Fibroblast of lung (primary cell): ENCODE results near the gene DOCK4. TPM values are rescaled to one million over a fixed set of nuclear protein-coding genes. Genes with fewer than 3 reads are reported as not detected.

Experiments used
- DNase-seq, 2 donors: peaks; one replicate each; pipeline versions ENCODE4 v3.0.0 to v3.0.0-alpha.2; 2010; ENCODE audit warnings: low read depth in 2 of 2
- H2AFZ ChIP-seq: 2 replicates; pipeline ENCODE4 v1.5.1; 2012; ENCODE audit warnings: low read length, control low read depth, inconsistent platforms
- H3K27ac ChIP-seq: 2 replicates; pipeline ENCODE4 v1.5.1; 2011; ENCODE audit warnings: low read length, control low read depth; ENCODE audit not compliant: insufficient read depth
- H3K27me3 ChIP-seq: 2 replicates; pipeline ENCODE4 v1.5.1; 2011; ENCODE audit warnings: mild to moderate bottlenecking, low read length; ENCODE audit not compliant: control insufficient read depth, insufficient read depth
- H3K36me3 ChIP-seq: 2 replicates; pipeline ENCODE4 v1.5.1; 2011; ENCODE audit warnings: low read length; ENCODE audit not compliant: control insufficient read depth, insufficient read depth
- H3K4me1 ChIP-seq: 2 replicates; pipeline ENCODE4 v1.5.1; 2011; ENCODE audit warnings: low read length; ENCODE audit not compliant: control insufficient read depth, insufficient read depth; ENCODE audit errors: extremely low read depth
- H3K4me2 ChIP-seq: 2 replicates; pipeline ENCODE4 v1.5.1; 2011; ENCODE audit warnings: low read length, control low read depth; ENCODE audit not compliant: insufficient read depth; ENCODE audit errors: extremely low read depth
- H3K4me3 ChIP-seq, 4 experiments: fragments of 200-600 bp in 1 of 4; sonication (generic) in 1 of 4; replicated peaks in 1 of 4; 2 replicates each; pipeline ENCODE4 v1.5.1; 2011 to 2016; ENCODE audit warnings: low read length in 4 of 4, low read depth in 3 of 4, mild to moderate bottlenecking in 3 of 4, control low read depth in 2 of 4, inconsistent platforms in 1 of 4, mixed read lengths in 1 of 4; ENCODE audit not compliant: insufficient read depth in 1 of 4; ENCODE audit errors: control extremely low read depth in 1 of 4
- H3K79me2 ChIP-seq: 2 replicates; pipeline ENCODE4 v1.5.1; 2012; ENCODE audit warnings: mild to moderate bottlenecking, low read length, inconsistent platforms; ENCODE audit not compliant: control insufficient read depth, insufficient read depth
- H3K9ac ChIP-seq: 2 replicates; pipeline ENCODE4 v1.5.1; 2011; ENCODE audit warnings: mild to moderate bottlenecking, low read length, control low read depth; ENCODE audit not compliant: insufficient read depth
- H3K9me3 ChIP-seq: 2 replicates; pipeline ENCODE4 v1.5.1; 2012; ENCODE audit warnings: low read depth, low read length; ENCODE audit not compliant: control insufficient read depth, insufficient read depth
- H4K20me1 ChIP-seq: 2 replicates; pipeline ENCODE4 v1.5.1; 2011; ENCODE audit warnings: low read length; ENCODE audit not compliant: control insufficient read depth, insufficient read depth; ENCODE audit errors: extremely low read depth
- CTCF ChIP-seq, 2 donors: IDR thresholded peaks in 1 of 2; conservative IDR thresholded peaks in 1 of 2; 1 replicate in 1 of 2; 2 replicates in 1 of 2; pipeline ENCODE4 v1.5.1; 2011 to 2012; ENCODE audit warnings: low read length in 2 of 2, control low read depth in 1 of 2, inconsistent platforms in 1 of 2, low read depth in 1 of 2, mild to moderate bottlenecking in 1 of 2
- EZH2 ChIP-seq: IDR thresholded peaks from 2 replicates; pipeline ENCODE4 v1.5.1; 2012; ENCODE audit warnings: low read length, control low read depth, mild to moderate bottlenecking; ENCODE audit errors: missing control alignments
- polyA plus RNA-seq, 2 donors: library from polyadenylated mRNA; depleted of rRNA in 1 of 2; stranded (reverse) in 1 of 2; unstranded in 1 of 2; fragments of >200 nt; gene quantifications; 2 replicates each; pipeline ENCODE4 v1.2.1, GENCODE V29; 2011 to 2012; ENCODE audit warnings: missing spikeins in 1 of 2
- total RNA-seq: library from RNA; depleted of rRNA; stranded (reverse); fragments of >200 nt; gene quantifications from 2 replicates; pipeline ENCODE4 v1.2.1, GENCODE V29; 2014

Gene DOCK4
- total and polyA plus RNA-seq, 2 donors (not counting 1 experiment from before 2014, with no cell fraction given): 20.8 to 39.3 TPM

DNA sequence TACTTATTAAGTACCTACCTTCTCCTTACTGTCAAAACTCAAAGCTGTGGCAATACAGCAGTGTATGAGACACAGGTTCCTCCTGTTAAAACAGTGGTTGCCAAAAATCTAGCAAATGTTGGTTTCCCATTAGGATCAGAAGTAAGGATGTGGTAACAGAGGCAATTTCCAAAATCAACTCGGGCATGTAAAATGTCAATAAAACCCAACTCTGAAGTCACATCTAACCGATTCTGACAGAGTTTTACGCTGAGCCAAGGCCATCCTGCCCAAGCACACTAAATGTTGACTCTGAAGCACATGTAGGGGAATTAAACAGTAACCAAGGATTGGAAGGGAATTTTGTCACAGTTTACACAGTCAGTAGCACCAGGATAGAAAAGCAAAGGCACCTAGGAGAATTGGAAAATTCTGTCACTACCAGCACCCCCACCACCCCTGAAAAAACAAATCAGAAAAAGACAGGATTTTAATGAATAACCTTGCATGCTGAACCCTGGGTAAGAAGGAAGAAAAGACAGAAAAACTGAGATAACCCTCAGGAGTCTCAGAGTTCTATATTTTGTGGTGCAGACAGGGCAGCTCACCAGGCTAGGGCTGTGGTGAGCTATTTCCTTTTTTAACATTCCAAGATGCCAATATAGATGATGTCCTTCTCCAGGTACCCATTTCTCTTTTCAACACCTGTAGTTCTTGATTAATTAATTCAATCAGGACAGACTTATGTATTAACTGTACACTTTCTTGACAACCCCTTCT, 119.5 kb downstream of the DOCK4 start:
- TF ChIP-seq EZH2 (no peak), CTCF (conservative IDR thresholded peaks at IDR 0.05 in 1 of 2, IDR thresholded peaks at IDR 0.05 in 1 of 2; ENCODE audit: low read depth in 1 of 2, low read length in 2 of 2) (no peak)
- Histone ChIP-seq H3K4me3 (no peak overlapping the region), H3K79me2 (no peaks in the 10 kb centered on the region), H3K27ac (no peak overlapping the region), H3K27me3 (no peaks in the 10 kb centered on the region), H3K9me3 (no peaks in the 10 kb centered on the region), H3K9ac (no peak overlapping the region), H3K4me2 (no peak overlapping the region), H2AFZ (no peak overlapping the region), H4K20me1 (no peaks in the 10 kb centered on the region), H3K4me1 (peaks cover 2% of the 10 kb centered on the region), H3K36me3 (no peaks in the 10 kb centered on the region)
- no peak for DNase-seq

DNA sequence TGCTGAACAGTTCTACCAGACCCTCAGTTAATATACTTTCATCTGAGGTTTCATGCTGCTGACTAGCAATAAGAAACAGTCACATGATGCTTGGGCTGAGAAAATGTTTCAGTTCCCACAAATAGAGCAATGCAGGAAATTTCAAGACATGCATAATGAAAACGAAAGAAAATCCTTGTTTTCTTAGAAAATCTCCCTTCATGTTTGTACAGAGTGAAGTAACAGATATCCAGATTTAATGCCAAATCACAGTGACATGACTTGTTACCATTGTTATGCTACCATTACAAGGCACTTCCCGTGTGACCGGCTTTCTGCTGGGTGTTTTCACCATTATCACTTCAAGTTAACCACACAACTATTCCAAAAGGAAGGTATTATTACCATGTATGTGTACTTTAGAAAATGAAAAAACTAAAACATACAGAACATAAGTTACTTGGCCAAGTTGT, 121.7 kb downstream of the DOCK4 start:
- Histone ChIP-seq H3K4me2 (peak overlapping the region; percentile 49), H3K27me3 (no peaks in the 10 kb centered on the region), H3K9ac (no peak overlapping the region), H3K27ac (peak overlapping the region; percentile 2), H3K4me1 (peaks cover 4% of the 10 kb centered on the region), H3K9me3 (no peaks in the 10 kb centered on the region), H3K79me2 (no peaks in the 10 kb centered on the region), H4K20me1 (no peaks in the 10 kb centered on the region), H2AFZ (no peak overlapping the region), H3K36me3 (no peaks in the 10 kb centered on the region), H3K4me3 (no peak overlapping the region)
- peak; percentile 7 to 62 for DNase-seq
- TF ChIP-seq CTCF (conservative IDR thresholded peaks at IDR 0.05 in 1 of 2, IDR thresholded peaks at IDR 0.05 in 1 of 2; ENCODE audit: low read depth in 1 of 2, low read length in 2 of 2): no peak
- TF ChIP-seq EZH2: no peak

- no peaks in the 10 kb centered on the region for H3K27me3 ChIP-seq
- no peak overlapping the region for H2AFZ ChIP-seq
- TF ChIP-seq CTCF (conservative IDR thresholded peaks at IDR 0.05 in 1 of 2, IDR thresholded peaks at IDR 0.05 in 1 of 2; ENCODE audit: low read depth in 1 of 2, low read length in 2 of 2): no peak
- no peak for TF ChIP-seq EZH2
- H3K9ac ChIP-seq: no peak overlapping the region
- H3K4me3 ChIP-seq: no peak overlapping the region
- DNase-seq: peak in 1 of 2 donors; percentile 43
- no peak overlapping the region for H3K27ac ChIP-seq
- no peaks in the 10 kb centered on the region for H4K20me1 ChIP-seq
- H3K36me3 ChIP-seq: no peaks in the 10 kb centered on the region
- no peaks in the 10 kb centered on the region for H3K9me3 ChIP-seq
- no peak overlapping the region for H3K4me2 ChIP-seq
- no peaks in the 10 kb centered on the region for H3K79me2 ChIP-seq
- peaks cover 4% of the 10 kb centered on the region for H3K4me1 ChIP-seq
These were observed 122.3 kb downstream of the DOCK4 start for GRCh38 chr7:112083776-112084355.
